HCT116 (cell line): Measurements from ENCODE around the gene RNF208. TPM values are rescaled to one million over a fixed set of nuclear protein-coding genes. Genes with fewer than 3 reads are reported as not detected.

Experiments used
- ATAC-seq: fragments of 200-7000 bp; cut with Tn5 transposase; 2 replicates; pipeline ENCODE4 v1.9.1; 2020; ENCODE audit warnings: mild to moderate bottlenecking, moderate library complexity
- BruUV-seq: library from RNA; stranded (reverse); fragments of 400-500 nt; replicated peaks from 2 replicates; lab custom pipeline; 2021; lab: Mats Ljungman, UMichigan
- CTCF ChIA-PET: fragments of 300-600 bp; sonication (Branson Sonifier 250); formaldehyde crosslinking; loops from one replicate; lab custom pipeline; 2021; ENCODE audit warnings: antibody characterized with exemption; lab: Charles Lee
- POLR2A ChIA-PET: fragments of 300-600, 350-600 bp; sonication (Branson Sonifier 250); formaldehyde crosslinking; loops from one replicate; lab custom pipeline; 2021; ENCODE audit warnings: antibody characterized with exemption; lab: Charles Lee
- RAD21 ChIA-PET, 2 experiments: fragments of 300-600 bp; sonication (Branson Sonifier 250); formaldehyde crosslinking; loops; one replicate each; lab custom pipeline; 2023; ENCODE audit warnings: low total read pairs in 2 of 2; ENCODE audit not compliant: uncharacterized antibody in 2 of 2, unreplicated experiment in 2 of 2, low non-redundant PET in 1 of 2; lab: Charles Lee
- DNase-seq: peaks from one replicate; pipeline ENCODE4 v3.0.0-alpha.2; 2010; ENCODE audit warnings: low read depth, low spot score
- H2AFZ ChIP-seq: fragments of 200-600 bp; shearing (Covaris generic), sonication (generic); 2 replicates; pipeline ENCODE4 v1.6.1; 2017; ENCODE audit warnings: low read depth, mixed run types, mixed read lengths, antibody characterized with exemption, low read length; ENCODE audit not compliant: poor library complexity, severe bottlenecking
- H3K27ac ChIP-seq: 2 replicates; pipeline ENCODE4 v1.5.1; 2012; ENCODE audit warnings: low read depth, low read length
- H3K27me3 ChIP-seq: fragments of 200-600 bp; sonication (generic); 2 replicates; pipeline ENCODE4 v1.6.1; 2016; ENCODE audit warnings: mixed run types, low read length, mixed read lengths; ENCODE audit not compliant: insufficient read depth
- H3K36me3 ChIP-seq, 2 experiments: fragments of 200-500 bp in 1 of 2; fragments of 200-600 bp in 1 of 2; sonication (Bioruptor generic) in 1 of 2; sonication (generic) in 1 of 2; 2 replicates each; pipeline versions ENCODE4 v1.5.1 to v1.6.1; 2014 to 2016; ENCODE audit warnings: low read length in 2 of 2, inconsistent platforms in 1 of 2, mixed read lengths in 1 of 2, mixed run types in 1 of 2; ENCODE audit not compliant: insufficient read depth in 2 of 2, control insufficient read depth in 1 of 2
- H3K4me1 ChIP-seq, 2 experiments: fragments of 200-600 bp in 1 of 2; sonication (generic) in 1 of 2; 2 replicates each; pipeline versions ENCODE4 v1.5.1 to v1.6.1; 2012 to 2017; ENCODE audit warnings: low read length in 2 of 2, inconsistent platforms in 1 of 2, mild to moderate bottlenecking in 1 of 2, mixed read lengths in 1 of 2, mixed run types in 1 of 2, moderate library complexity in 1 of 2; ENCODE audit not compliant: insufficient read depth in 2 of 2, control insufficient read depth in 1 of 2
- H3K4me2 ChIP-seq: fragments of 200-600 bp; sonication (generic); 2 replicates; pipeline ENCODE4 v1.6.1; 2017; ENCODE audit warnings: mixed run types, low read length, mixed read lengths
- H3K4me3 ChIP-seq, 2 experiments: fragments of 200-600 bp in 1 of 2; sonication (generic) in 1 of 2; replicated peaks in 1 of 2; 2 replicates each; pipeline ENCODE4 v1.5.1; 2011 to 2016; ENCODE audit warnings: low read length in 2 of 2, control low read depth in 1 of 2, low read depth in 1 of 2, mild to moderate bottlenecking in 1 of 2, mixed read lengths in 1 of 2, mixed run types in 1 of 2
- H3K79me2 ChIP-seq: fragments of 200-600 bp; sonication (generic); 2 replicates; pipeline ENCODE4 v1.6.1; 2017; ENCODE audit warnings: mild to moderate bottlenecking, mixed run types, low read length, moderate library complexity, mixed read lengths; ENCODE audit not compliant: insufficient read depth
- H3K9ac ChIP-seq: fragments of 200-600 bp; sonication (generic); 2 replicates; pipeline ENCODE4 v1.6.1; 2016; ENCODE audit warnings: low read length, mixed read lengths
- H3K9me2 ChIP-seq: fragments of 200-600 bp; sonication (generic), shearing (Covaris generic); 2 replicates; pipeline ENCODE4 v1.6.1; 2017; ENCODE audit warnings: mixed run types, mild to moderate bottlenecking, moderate library complexity; ENCODE audit not compliant: insufficient read depth
- H3K9me3 ChIP-seq, 2 experiments: fragments of 200-500 bp in 1 of 2; fragments of 200-600 bp in 1 of 2; sonication (Bioruptor generic) in 1 of 2; sonication (generic) in 1 of 2; 2 replicates each; pipeline ENCODE4 v1.6.1; 2014 to 2017; ENCODE audit warnings: low read length in 2 of 2, mixed read lengths in 2 of 2, inconsistent platforms in 1 of 2, low read depth in 1 of 2, mild to moderate bottlenecking in 1 of 2, mixed run types in 1 of 2, moderate library complexity in 1 of 2; ENCODE audit not compliant: control insufficient read depth in 1 of 2, insufficient read depth in 1 of 2
- H4K20me1 ChIP-seq: fragments of 200-600 bp; sonication (generic), shearing (Covaris generic); 2 replicates; pipeline ENCODE4 v1.6.1; 2017; ENCODE audit warnings: mixed run types, mild to moderate bottlenecking, moderate library complexity; ENCODE audit not compliant: insufficient read depth
- ATF3 ChIP-seq: IDR thresholded peaks from 2 replicates; pipeline ENCODE4 v1.6.1; 2012
- CBX3 ChIP-seq: IDR thresholded peaks from 2 replicates; pipeline ENCODE4 v1.6.1; 2012; ENCODE audit warnings: low read depth
- CEBPB ChIP-seq: IDR thresholded peaks from 2 replicates; pipeline ENCODE4 v1.6.1; 2012; ENCODE audit warnings: low read depth
- CTCF ChIP-seq, 3 experiments: fragments of 200-600 bp in 1 of 3; sonication (generic) in 1 of 3; IDR thresholded peaks in 2 of 3; conservative IDR thresholded peaks in 1 of 3; 2 replicates each; pipeline ENCODE4 v1.5.1; 2012 to 2017; ENCODE audit warnings: low read depth in 2 of 3, low read length in 2 of 3, antibody characterized with exemption in 1 of 3, borderline replicate concordance in 1 of 3, control low read depth in 1 of 3, mild to moderate bottlenecking in 1 of 3, mixed read lengths in 1 of 3, mixed run types in 1 of 3, moderate library complexity in 1 of 3; ENCODE audit not compliant: insufficient read depth in 1 of 3
- ELF1 ChIP-seq: IDR thresholded peaks from 2 replicates; pipeline ENCODE4 v1.6.1; 2012; ENCODE audit warnings: low read depth, borderline replicate concordance
- EZH2 ChIP-seq: fragments of 200-600 bp; sonication (generic); IDR thresholded peaks from 2 replicates; pipeline ENCODE4 v1.6.1; 2017; ENCODE audit warnings: antibody characterized with exemption, mixed run types
- EZH2phosphoT487 ChIP-seq: fragments of 200-600 bp; IDR thresholded peaks from 2 replicates; pipeline ENCODE4 v1.6.1; 2018; ENCODE audit warnings: antibody characterized with exemption, borderline replicate concordance
- FOSL1 ChIP-seq: IDR thresholded peaks from 2 replicates; pipeline ENCODE4 v1.6.1; 2012; ENCODE audit warnings: low read depth
- MAX ChIP-seq: IDR thresholded peaks from 2 replicates; pipeline ENCODE4 v1.6.1; 2012
- POLR2A ChIP-seq: IDR thresholded peaks from 2 replicates; pipeline ENCODE4 v1.7.0; 2011; ENCODE audit warnings: borderline replicate concordance; ENCODE audit not compliant: insufficient read depth, insufficient read length; ENCODE audit errors: extremely low read depth
- POLR2AphosphoS5 ChIP-seq: IDR thresholded peaks from 2 replicates; pipeline ENCODE4 v1.6.1; 2011; ENCODE audit warnings: mild to moderate bottlenecking, low read depth, low read length, moderate library complexity
- RAD21 ChIP-seq: IDR thresholded peaks from 2 replicates; pipeline ENCODE4 v1.6.1; 2012; ENCODE audit warnings: low read depth, mild to moderate bottlenecking
- REST ChIP-seq: IDR thresholded peaks from 2 replicates; pipeline ENCODE4 v1.6.1; 2012; ENCODE audit warnings: low read depth
- SIN3A ChIP-seq: IDR thresholded peaks from 2 replicates; pipeline ENCODE4 v1.6.1; 2012; ENCODE audit warnings: low read depth
- SP1 ChIP-seq: IDR thresholded peaks from 2 replicates; pipeline ENCODE4 v1.6.1; 2012; ENCODE audit warnings: low read depth
- SRF ChIP-seq: IDR thresholded peaks from 2 replicates; pipeline ENCODE4 v1.6.1; 2012; ENCODE audit warnings: low read depth
- TCF7L2 ChIP-seq: IDR thresholded peaks from 2 replicates; pipeline ENCODE4 v1.7.0; 2011; ENCODE audit warnings: borderline replicate concordance, inconsistent platforms; ENCODE audit not compliant: insufficient read depth, insufficient read length; ENCODE audit errors: extremely low read depth
- ZBTB33 ChIP-seq: IDR thresholded peaks from 2 replicates; pipeline ENCODE4 v1.6.1; 2011; ENCODE audit warnings: mild to moderate bottlenecking, low read length, moderate library complexity; ENCODE audit not compliant: insufficient replicate concordance; ENCODE audit errors: extremely low read depth
- ZFX ChIP-seq: fragments of 450-650 bp; IDR thresholded peaks from 2 replicates; pipeline ENCODE4 v1.6.1; 2017
- ZNF274 ChIP-seq: fragments of 200-500 bp; sonication (Bioruptor generic); IDR thresholded peaks from 2 replicates; pipeline ENCODE4 v1.6.1; 2014; ENCODE audit warnings: mild to moderate bottlenecking, low read depth, low read length, inconsistent platforms
- intact Hi-C: fragments of 100-400 bp; cut with micrococcal nuclease; formaldehyde crosslinking; loops from 2 replicates; pipeline ENCODE4 v1.10.0; 2022
- total RNA-seq: library from RNA; stranded (reverse); gene quantifications from one replicate; pipeline ENCODE4 v1.2.1, GENCODE V29; 2021; ENCODE audit not compliant: unreplicated experiment

The RNF208 gene
- total RNA-seq, 1 experiment from 2014 or later = 26.1 TPM

GRCh38 chr9:137251194-137251461, 29.1 kb upstream of the RNF208 start, which contains the start of gene STPG3:
STPG3 (plus strand) TSS chr9:137251286; CDS start chr9:137251287, 1 bp downstream.
- Histone ChIP-seq H2AFZ (no peak within 1 kb of the TSS), H3K4me2 (no peak within 1 kb of the TSS), H3K9ac (no peak within 1 kb of the TSS), H3K27me3 (no peaks in the 10 kb centered on the region), H3K9me2 (no peaks in the 10 kb centered on the region), H3K36me3 (peaks cover 0 to 3% of the 10 kb centered on the region in 2 experiments; a peak in 1 of 4 replicates), H3K27ac (peak within 1 kb of the TSS; percentile 29; the same call in 1 of the 2 replicates), H4K20me1 (no peaks in the 10 kb centered on the region), H3K4me3 (no peak within 1 kb of the TSS), H3K79me2 (peaks cover 9% of the 10 kb centered on the region), H3K9me3 (no peaks in the 10 kb centered on the region), H3K4me1 (peaks cover 15 to 33% of the 10 kb centered on the region in 2 experiments)
- TF ChIP-seq TCF7L2 (no peak), ZBTB33 (no peak), FOSL1 (no peak), ZNF274 (no peak), ATF3 (no peak), SIN3A (no peak), CTCF (IDR thresholded peaks at IDR 0.05 in 2 of 3, conservative IDR thresholded peaks at IDR 0.05 in 1 of 3; ENCODE audit: borderline replicate concordance in 1 of 3, insufficient read depth in 1 of 3, low read depth in 2 of 3, low read length in 2 of 3) (no peak), EZH2 (no peak), SP1 (no peak), CBX3 (no peak), REST (no peak), EZH2phosphoT487 (no peak), POLR2A (no peak), RAD21 (no peak), CEBPB (no peak), MAX (no peak), SRF (no peak), ZFX (no peak), ELF1 (no peak), POLR2AphosphoS5 (no peak)
- POLR2A ChIA-PET = no interaction called here
- no peak for ATAC-seq
- DNase-seq = no peak
- RAD21 ChIA-PET = no interaction called here
- CTCF ChIA-PET = no interaction called here
- intact Hi-C loops = no loop called here
- BruUV-seq = no TSS peak
